ENCODE measurements around the gene FSTL3.

- TF ChIP-seq POLR2A (IDR thresholded peaks at IDR 0.05; ENCODE audit: low read length) (no peak), GATA1 (IDR thresholded peaks at IDR 0.05; ENCODE audit: low read depth, low read length) (no peak)
Observed at GRCh38 chr19:641702-642101, 34.5 kb upstream of the FSTL3 start.

All from erythroblast (primary cell).